ENCODE results near the gene THADA. TPM values are rescaled to one million over a fixed set of nuclear protein-coding genes. Genes with fewer than 3 reads are reported as not detected.

THADA gene
- total and polyA plus RNA-seq, 8 donors = 9.4 to 25.1 (median 18.2) TPM

DNA sequence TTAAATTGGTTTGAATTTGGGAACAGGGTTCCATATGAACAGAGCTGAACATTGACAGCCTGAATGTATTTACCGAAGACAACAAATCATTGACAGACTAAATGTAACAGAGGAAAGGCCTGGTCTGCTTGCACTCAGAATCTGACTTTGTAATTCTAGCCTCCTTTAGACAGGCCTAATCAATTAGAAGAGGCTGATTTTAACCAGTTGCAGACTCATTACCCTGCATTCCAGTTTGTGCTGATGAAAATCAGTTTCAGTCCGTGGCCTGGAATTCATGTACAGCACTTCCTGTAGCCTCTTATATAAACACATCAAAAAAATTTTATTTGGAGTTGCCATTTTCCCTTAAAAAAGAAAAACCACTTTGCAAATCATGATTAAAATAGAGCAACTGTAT, 276.3 kb downstream of the THADA start:
- Histone ChIP-seq H3K27ac (no peak overlapping the region), H3K9me3 (no peaks in the 10 kb centered on the region), H3K4me1 (peaks cover 0 to 4% (median 4%) of the 10 kb centered on the region in 3 donors), H3K27me3 (no peaks in the 10 kb centered on the region), H3K36me3 (no peaks in the 10 kb centered on the region), H3K4me3 (no peak overlapping the region)
- 78 to 85% methylated on average over 2 of the region's 2 CpGs for whole genome bisulfite sequencing, 2 donors
- ATAC-seq = no peak
- DNase-seq = no peak
- intact Hi-C loops (cut with DNase I) = no loop called here
- FAIRE-seq = no peak
- TF ChIP-seq, protein P1, sequence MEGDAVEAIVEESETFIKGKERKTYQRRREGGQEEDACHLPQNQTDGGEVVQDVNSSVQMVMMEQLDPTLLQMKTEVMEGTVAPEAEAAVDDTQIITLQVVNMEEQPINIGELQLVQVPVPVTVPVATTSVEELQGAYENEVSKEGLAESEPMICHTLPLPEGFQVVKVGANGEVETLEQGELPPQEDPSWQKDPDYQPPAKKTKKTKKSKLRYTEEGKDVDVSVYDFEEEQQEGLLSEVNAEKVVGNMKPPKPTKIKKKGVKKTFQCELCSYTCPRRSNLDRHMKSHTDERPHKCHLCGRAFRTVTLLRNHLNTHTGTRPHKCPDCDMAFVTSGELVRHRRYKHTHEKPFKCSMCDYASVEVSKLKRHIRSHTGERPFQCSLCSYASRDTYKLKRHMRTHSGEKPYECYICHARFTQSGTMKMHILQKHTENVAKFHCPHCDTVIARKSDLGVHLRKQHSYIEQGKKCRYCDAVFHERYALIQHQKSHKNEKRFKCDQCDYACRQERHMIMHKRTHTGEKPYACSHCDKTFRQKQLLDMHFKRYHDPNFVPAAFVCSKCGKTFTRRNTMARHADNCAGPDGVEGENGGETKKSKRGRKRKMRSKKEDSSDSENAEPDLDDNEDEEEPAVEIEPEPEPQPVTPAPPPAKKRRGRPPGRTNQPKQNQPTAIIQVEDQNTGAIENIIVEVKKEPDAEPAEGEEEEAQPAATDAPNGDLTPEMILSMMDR (IDR thresholded peaks at IDR 0.05) = no peak

DNA sequence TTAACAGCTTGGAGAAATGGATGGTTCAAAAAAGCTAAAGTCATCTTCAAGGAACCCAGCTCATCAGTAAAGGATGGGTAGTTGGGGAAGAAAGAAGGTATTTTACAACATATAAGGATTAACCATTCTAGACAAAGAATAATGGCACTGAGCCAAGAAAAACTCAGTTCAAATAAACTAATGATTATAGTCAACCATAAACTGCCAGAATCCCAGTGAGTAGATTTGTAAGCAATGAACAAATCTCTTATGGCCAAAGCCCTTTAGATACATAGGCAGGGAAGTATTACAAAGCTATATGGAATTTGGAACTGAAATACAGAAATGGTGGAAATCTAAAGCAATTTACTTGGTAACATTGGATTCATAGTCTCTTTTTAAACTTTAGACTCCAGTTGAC, 277.0 kb downstream of the THADA start:
- no peaks in the 10 kb centered on the region for H3K9me3 ChIP-seq
- intact Hi-C loops (cut with DNase I) = no loop called here
- DNase-seq (no peak), ATAC-seq (no peak), FAIRE-seq (no peak)
- TF ChIP-seq, protein P1 (IDR thresholded peaks at IDR 0.05) = no peak
- H3K27me3 ChIP-seq = no peaks in the 10 kb centered on the region
- no peaks in the 10 kb centered on the region for H3K36me3 ChIP-seq
- H3K27ac ChIP-seq = no peak overlapping the region
- H3K4me3 ChIP-seq = no peak overlapping the region
- H3K4me1 ChIP-seq = peaks cover 6 to 12% (median 9%) of the 10 kb centered on the region in 3 donors

DNA sequence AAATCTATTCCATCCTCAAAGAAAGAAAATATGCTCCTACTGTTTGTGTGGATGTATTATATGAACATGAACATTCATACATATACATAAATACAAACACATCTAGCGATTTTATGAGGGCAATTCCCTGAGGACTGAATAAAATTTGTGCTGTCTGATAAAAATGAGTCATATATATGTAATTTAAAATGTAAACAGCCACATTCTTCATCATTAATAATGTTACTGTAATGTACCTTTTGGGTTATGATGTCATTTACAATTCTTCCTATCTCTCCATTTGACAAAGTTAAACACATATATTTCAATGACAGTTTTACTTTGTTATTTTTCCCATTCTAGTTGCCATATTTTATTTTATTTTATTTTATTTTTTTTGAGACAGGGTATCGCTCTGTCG, 278.2 kb downstream of the THADA start:
- intact Hi-C loops (cut with DNase I) = no loop called here
- peaks cover 18 to 23% (median 18%) of the 10 kb centered on the region in 3 donors for H3K4me1 ChIP-seq
- WGBS, 2 donors = 97 to 100% methylated on average over 3 of the region's 3 CpGs
- no peak for DNase-seq
- ATAC-seq = no peak
- FAIRE-seq = no peak
- no peaks in the 10 kb centered on the region for H3K36me3 ChIP-seq
- H3K27ac ChIP-seq = no peak overlapping the region
- no peak overlapping the region for H3K4me3 ChIP-seq
- H3K27me3 ChIP-seq = no peaks in the 10 kb centered on the region
- TF ChIP-seq, protein P1 (IDR thresholded peaks at IDR 0.05) = no peak
- no peaks in the 10 kb centered on the region for H3K9me3 ChIP-seq

DNA sequence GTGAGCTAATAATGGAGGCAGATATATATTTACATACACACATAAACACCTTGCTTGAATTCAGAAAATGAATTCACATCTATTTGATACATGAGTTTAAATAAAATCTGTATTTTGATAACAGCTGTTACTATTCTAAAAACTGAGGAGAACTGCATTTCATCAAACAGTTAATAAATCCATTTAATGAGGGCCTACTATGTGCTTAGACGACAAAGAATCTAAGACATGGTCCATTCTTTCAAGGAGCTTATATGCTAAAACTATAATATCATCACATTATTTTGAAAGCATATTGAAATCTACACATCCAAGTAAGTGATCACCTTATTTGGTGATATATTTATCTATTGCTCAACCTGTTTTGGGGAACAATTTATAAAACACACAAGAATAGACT, 278.6 kb downstream of the THADA start:
- H3K4me1 ChIP-seq = peaks cover 21 to 26% (median 22%) of the 10 kb centered on the region in 3 donors
- H3K36me3 ChIP-seq = no peaks in the 10 kb centered on the region
- H3K27me3 ChIP-seq = no peaks in the 10 kb centered on the region
- no peak overlapping the region for H3K4me3 ChIP-seq
- FAIRE-seq (no peak), ATAC-seq (no peak), DNase-seq (no peak)
- intact Hi-C loops (cut with DNase I) = no loop called here
- TF ChIP-seq, protein P1 (IDR thresholded peaks at IDR 0.05) = no peak
- H3K9me3 ChIP-seq = no peaks in the 10 kb centered on the region
- 84 to 92% methylated on average over 1 of the region's 1 CpG for WGBS, 2 donors
- H3K27ac ChIP-seq = no peak overlapping the region

DNA sequence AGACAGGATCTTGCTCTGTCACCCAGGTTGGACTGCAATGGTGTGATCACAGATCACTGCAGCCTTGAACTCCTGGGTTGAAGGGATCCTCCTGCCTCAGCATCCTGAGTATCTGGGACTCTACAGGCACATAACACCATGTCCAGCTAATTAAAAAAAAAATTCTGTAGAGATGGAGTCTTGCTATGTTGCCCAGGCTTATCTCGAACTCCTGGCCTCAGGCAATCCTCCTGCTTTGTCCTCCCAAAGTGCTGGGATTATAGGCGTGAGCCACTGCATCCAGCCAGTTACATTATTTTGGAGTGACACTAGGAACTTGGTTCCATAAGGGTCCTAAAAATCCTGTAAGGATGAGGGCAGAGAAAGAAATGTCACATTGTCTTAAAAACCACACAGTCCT, 280.4 kb downstream of the THADA start:
- Histone ChIP-seq H3K36me3 (no peaks in the 10 kb centered on the region), H3K4me3 (no peak overlapping the region), H3K4me1 (peaks cover 21 to 34% (median 25%) of the 10 kb centered on the region in 3 donors), H3K27ac (no peak overlapping the region), H3K27me3 (no peaks in the 10 kb centered on the region), H3K9me3 (no peaks in the 10 kb centered on the region)
- 97 to 98% methylated on average over 2 of the region's 2 CpGs for WGBS, 2 donors
- no peak for ATAC-seq
- no peak for FAIRE-seq
- intact Hi-C loops (cut with DNase I) = no loop called here
- TF ChIP-seq, protein P1 (IDR thresholded peaks at IDR 0.05) = no peak
- no peak for DNase-seq

All from pancreas (tissue), 10 donors.